ENCODE data around the gene TSSK1B. TPM values are rescaled to one million over a fixed set of nuclear protein-coding genes. Genes with fewer than 3 reads are reported as not detected.

TSSK1B gene
- total and polyA plus RNA-seq, 12 donors, result 0.11 TPM; not detected in 11

- ATAC-seq (no peak), DNase-seq (no peak)
- WGBS, 2 donors, result 62 to 71% methylated on average over 2 of the region's 2 CpGs
- H3K27ac ChIP-seq, result no peak overlapping the region
- peaks cover 0 to 10% (median 0%) of the 10 kb centered on the region in 9 donors for H3K4me1 ChIP-seq
- intact Hi-C loops (cut with DNase I), result no loop called here
- no peak overlapping the region for H3K4me3 ChIP-seq
- H3K9me3 ChIP-seq, result peaks cover 0 to 6% (median 0%) of the 10 kb centered on the region in 11 donors
- no peaks in the 10 kb centered on the region for H3K36me3 ChIP-seq
- peaks cover 0 to 6% (median 0%) of the 10 kb centered on the region in 7 donors for H3K27me3 ChIP-seq
- no peak for TF ChIP-seq CTCF (IDR thresholded peaks at IDR 0.05)
These were observed 15.7 kb upstream of the TSSK1B start for GRCh38 chr5:113450462-113450861.

GRCh38 chr5:113448252-113448651 lies 13.5 kb upstream of the TSSK1B start:
- Histone ChIP-seq H3K9me3 (peaks cover 0 to 8% (median 0%) of the 10 kb centered on the region in 11 donors), H3K4me3 (no peak overlapping the region), H3K4me1 (peaks cover 0 to 10% (median 0%) of the 10 kb centered on the region in 9 donors), H3K27ac (no peak overlapping the region), H3K27me3 (peaks cover 0 to 6% (median 0%) of the 10 kb centered on the region in 7 donors), H3K36me3 (no peaks in the 10 kb centered on the region)
- no peak for TF ChIP-seq CTCF (IDR thresholded peaks at IDR 0.05)
- ATAC-seq (no peak), DNase-seq (no peak)
- intact Hi-C loops (cut with DNase I), result no loop called here
- 79 to 89% methylated on average over 3 of the region's 3 CpGs for WGBS, 2 donors

DNA sequence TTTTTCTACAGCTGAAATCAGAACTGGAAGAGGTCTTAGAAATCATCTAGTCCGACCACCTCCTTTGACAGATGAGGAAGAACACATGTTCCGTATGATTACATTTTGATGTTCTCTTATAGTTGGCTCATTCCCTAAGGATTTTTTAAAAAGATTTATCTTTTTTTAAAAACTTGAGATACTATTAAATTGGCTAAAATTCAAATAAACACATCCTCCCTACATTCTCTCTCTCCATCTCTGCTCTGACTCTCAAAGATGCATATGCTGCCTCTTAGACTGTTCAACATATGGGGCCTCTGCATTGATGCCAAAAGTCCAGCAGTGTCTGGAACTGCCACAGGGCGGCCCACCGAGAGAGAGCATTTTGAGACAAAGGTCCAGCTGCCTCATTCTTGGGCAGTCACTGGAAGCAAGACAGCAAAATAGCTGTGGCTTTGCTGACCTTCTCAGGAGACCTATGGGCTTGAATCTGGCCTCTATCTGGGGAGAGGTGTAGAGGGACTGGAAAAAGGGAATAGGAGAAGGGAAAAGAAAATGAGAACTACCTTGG lies 12.8 kb upstream of the TSSK1B start:
- H3K27ac ChIP-seq, result no peak overlapping the region
- peaks cover 0 to 12% (median 0%) of the 10 kb centered on the region in 11 donors for H3K9me3 ChIP-seq
- TF ChIP-seq CTCF (IDR thresholded peaks at IDR 0.05), result no peak
- 49 to 62% methylated on average over 4 of the region's 4 CpGs for WGBS, 2 donors
- H3K36me3 ChIP-seq, result no peaks in the 10 kb centered on the region
- no peak overlapping the region for H3K4me3 ChIP-seq
- intact Hi-C loops (cut with DNase I), result no loop called here
- DNase-seq, result no peak
- peaks cover 0 to 10% (median 0%) of the 10 kb centered on the region in 9 donors for H3K4me1 ChIP-seq
- ATAC-seq, result no peak
- peaks cover 0 to 6% (median 0%) of the 10 kb centered on the region in 7 donors for H3K27me3 ChIP-seq

DNA sequence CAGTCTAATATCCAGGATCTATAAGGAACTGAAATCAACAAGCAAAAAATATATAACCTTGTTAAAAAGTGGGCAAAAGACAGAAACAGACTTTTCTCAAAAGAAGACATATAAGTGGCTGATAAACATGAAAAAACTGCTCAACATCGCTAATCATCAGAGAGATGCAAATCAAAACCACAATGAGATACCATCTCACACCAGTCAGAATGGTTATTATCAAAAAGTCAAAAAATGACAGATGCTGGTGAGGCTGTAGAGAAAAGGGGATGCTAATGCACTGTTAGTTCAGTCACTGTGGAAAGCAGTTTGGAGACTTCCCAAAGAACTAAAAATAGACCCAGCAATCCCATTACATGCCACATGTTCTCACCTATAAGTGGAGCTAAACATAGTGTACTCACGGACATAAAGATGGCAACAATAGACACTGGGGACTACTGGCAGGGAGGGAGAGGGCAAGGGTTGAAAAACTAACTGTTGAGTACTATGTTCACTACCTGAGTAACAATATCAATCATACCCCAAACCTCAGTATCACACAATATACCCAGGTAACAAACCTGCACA lies 11.7 kb upstream of the TSSK1B start:
- Histone ChIP-seq H3K4me1 (peaks cover 0 to 10% (median 0%) of the 10 kb centered on the region in 9 donors), H3K27me3 (peaks cover 0 to 6% (median 0%) of the 10 kb centered on the region in 7 donors), H3K9me3 (peaks cover 0 to 13% (median 0%) of the 10 kb centered on the region in 11 donors), H3K36me3 (no peaks in the 10 kb centered on the region), H3K27ac (no peak overlapping the region), H3K4me3 (no peak overlapping the region)
- peak; percentile 38 to 94 (median 80) for ATAC-seq
- DNase-seq, result no peak
- intact Hi-C loops (cut with DNase I), result no loop called here
- WGBS, 2 donors, result 38 to 51% methylated on average over 2 of the region's 2 CpGs
- TF ChIP-seq CTCF (IDR thresholded peaks at IDR 0.05), result no peak

Measured in heart right ventricle (tissue), 16 donors.